ENCODE measurements around the gene TBC1D2B. TPM values are rescaled to one million over a fixed set of nuclear protein-coding genes. Genes with fewer than 3 reads are reported as not detected.

The TBC1D2B gene
- total RNA-seq, 1 donor from 2014 or later: 13.7 TPM

- TF ChIP-seq CTCF (IDR thresholded peaks at IDR 0.05; ENCODE audit: insufficient read depth, low read length, severe bottlenecking): no peak
- H3K36me3 ChIP-seq (ENCODE audit: control insufficient read depth, insufficient read depth, low read length): peaks cover 16% of the 10 kb centered on the region
- FAIRE-seq: no peak
- no peak for DNase-seq (ENCODE audit: low read depth)
- H3K4me3 ChIP-seq (ENCODE audit: low read depth, low read length): no peak overlapping the region
- no peaks in the 10 kb centered on the region for H3K27me3 ChIP-seq (ENCODE audit: control insufficient read depth, insufficient read depth, low read length)
Observed at GRCh38 chr15:78006567-78007205, 70.8 kb downstream of the TBC1D2B start.

GRCh38 chr15:78004919-78005634, 72.4 kb downstream of the TBC1D2B start:
- peak; percentile 75 for DNase-seq (ENCODE audit: low read depth)
- H3K36me3 ChIP-seq (ENCODE audit: control insufficient read depth, insufficient read depth, low read length): peaks cover 22% of the 10 kb centered on the region
- H3K27me3 ChIP-seq (ENCODE audit: control insufficient read depth, insufficient read depth, low read length): no peaks in the 10 kb centered on the region
- no peak overlapping the region for H3K4me3 ChIP-seq (ENCODE audit: low read depth, low read length)
- FAIRE-seq: peak; percentile 7
- peak; percentile 7 for TF ChIP-seq CTCF (IDR thresholded peaks at IDR 0.05; ENCODE audit: insufficient read depth, low read length, severe bottlenecking)

- no peaks in the 10 kb centered on the region for H3K27me3 ChIP-seq (ENCODE audit: control insufficient read depth, insufficient read depth, low read length)
- TF ChIP-seq CTCF (IDR thresholded peaks at IDR 0.05; ENCODE audit: insufficient read depth, low read length, severe bottlenecking): no peak
- peak; percentile 64 for FAIRE-seq
- H3K4me3 ChIP-seq (ENCODE audit: low read depth, low read length): no peak overlapping the region
- no peak for DNase-seq (ENCODE audit: low read depth)
- peaks cover 25% of the 10 kb centered on the region for H3K36me3 ChIP-seq (ENCODE audit: control insufficient read depth, insufficient read depth, low read length)
Observed at GRCh38 chr15:78004222-78004727, 73.2 kb downstream of the TBC1D2B start.

GRCh38 chr15:78003539-78004008, 73.9 kb downstream of the TBC1D2B start:
- no peaks in the 10 kb centered on the region for H3K27me3 ChIP-seq (ENCODE audit: control insufficient read depth, insufficient read depth, low read length)
- TF ChIP-seq CTCF (IDR thresholded peaks at IDR 0.05; ENCODE audit: insufficient read depth, low read length, severe bottlenecking): no peak
- H3K36me3 ChIP-seq (ENCODE audit: control insufficient read depth, insufficient read depth, low read length): peaks cover 26% of the 10 kb centered on the region
- H3K4me3 ChIP-seq (ENCODE audit: low read depth, low read length): no peak overlapping the region
- FAIRE-seq (no peak), DNase-seq (ENCODE audit: low read depth) (no peak)

- FAIRE-seq (no peak), DNase-seq (ENCODE audit: low read depth) (no peak)
- H3K4me3 ChIP-seq (ENCODE audit: low read depth, low read length): no peak overlapping the region
- peaks cover 26% of the 10 kb centered on the region for H3K36me3 ChIP-seq (ENCODE audit: control insufficient read depth, insufficient read depth, low read length)
- no peaks in the 10 kb centered on the region for H3K27me3 ChIP-seq (ENCODE audit: control insufficient read depth, insufficient read depth, low read length)
- TF ChIP-seq CTCF (IDR thresholded peaks at IDR 0.05; ENCODE audit: insufficient read depth, low read length, severe bottlenecking): no peak
Observed at GRCh38 chr15:78002996-78003395, 74.5 kb downstream of the TBC1D2B start.

Data from bronchial epithelial cell (primary cell).